Esophagus squamous epithelium (tissue), 4 donors: ENCODE data around the gene PANK4.

Source experiments
- CTCF ChIP-seq, 6 experiments: fragments of 450-650 bp in 4 of 6; fragments of 200-600 bp in 2 of 6; sonication (generic) in 2 of 6; IDR thresholded peaks; one replicate each; pipeline ENCODE4 v1.5.1; 2016 to 2019; ENCODE audit warnings: antibody characterized with exemption in 6 of 6, mild to moderate bottlenecking in 4 of 6, moderate library complexity in 4 of 6
- POLR2A ChIP-seq, 4 donors: fragments of 450-650 bp; IDR thresholded peaks; one replicate each; pipeline ENCODE4 v1.6.1; 2017; ENCODE audit warnings: antibody characterized with exemption in 4 of 4, mild to moderate bottlenecking in 4 of 4, moderate library complexity in 3 of 4

DNA sequence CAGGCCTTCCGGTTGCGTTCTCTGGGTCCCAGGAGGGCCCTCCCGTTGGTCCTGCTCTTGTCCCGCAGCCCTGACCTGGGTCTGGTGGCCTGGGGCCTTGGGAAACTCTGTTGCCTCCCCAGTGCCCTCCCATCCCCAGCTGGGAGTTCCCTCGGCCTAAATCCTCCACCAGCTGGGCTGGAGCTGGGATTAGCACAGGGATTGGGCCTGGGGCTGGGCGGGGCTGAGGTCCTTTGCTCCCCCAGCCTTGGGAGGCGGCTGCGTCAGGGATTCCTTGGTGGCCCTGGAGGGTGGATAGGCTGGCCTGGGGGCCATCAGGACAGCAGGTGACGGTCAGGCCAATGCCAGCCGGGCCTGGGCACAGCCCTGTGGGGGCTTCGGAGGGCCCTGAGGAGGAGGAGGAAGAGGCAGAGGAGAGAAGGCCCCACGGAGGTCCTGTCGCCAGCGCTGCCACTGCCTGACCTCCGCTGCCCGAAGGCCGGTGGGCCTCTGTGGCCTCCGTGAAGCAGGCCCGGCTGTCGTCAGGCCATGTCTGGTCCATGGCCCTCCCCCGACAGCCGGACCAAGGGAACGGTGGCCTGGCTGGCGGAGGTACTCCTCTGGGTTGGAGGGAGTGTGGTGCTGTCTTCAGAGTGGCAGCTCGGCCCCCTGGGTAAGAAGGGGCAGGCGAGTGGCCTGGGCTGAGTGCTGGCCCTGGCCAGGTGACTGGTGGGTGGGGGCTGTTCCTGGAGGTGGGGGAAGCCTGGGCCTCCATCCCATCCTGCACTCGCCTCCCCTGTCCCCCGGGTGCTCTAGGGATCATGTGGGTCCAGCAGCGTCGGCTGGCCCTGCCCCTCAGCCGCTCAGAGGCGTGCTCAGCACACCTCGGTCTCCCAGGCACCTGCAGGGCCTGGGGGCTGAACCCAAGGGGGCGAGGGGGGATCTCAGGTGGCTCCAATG, 50.1 kb downstream of the PANK4 start, which contains the start of gene PLCH2:
- TF ChIP-seq CTCF (IDR thresholded peaks at IDR 0.05) = no peak
- TF ChIP-seq POLR2A (IDR thresholded peaks at IDR 0.05) = no peak
